DOHH2 (cell line): ENCODE data around the gene TRERF1.

Experiments used
- EZH2phosphoT487 ChIP-seq: fragments of 200-600 bp; sonication (generic); IDR thresholded peaks from 2 replicates; pipeline ENCODE4 v1.6.1; 2017; ENCODE audit warnings: borderline replicate concordance, mild to moderate bottlenecking, antibody characterized with exemption, low read length, moderate library complexity, mixed read lengths
- TF ChIP-seq, protein P1 (sequence below): fragments of 200-600 bp; sonication (generic); IDR thresholded peaks from one replicate; pipeline ENCODE4 v1.5.1; 2014; ENCODE audit warnings: antibody characterized with exemption, mild to moderate bottlenecking, low read depth, low read length; ENCODE audit not compliant: poor library complexity, severe bottlenecking

DNA sequence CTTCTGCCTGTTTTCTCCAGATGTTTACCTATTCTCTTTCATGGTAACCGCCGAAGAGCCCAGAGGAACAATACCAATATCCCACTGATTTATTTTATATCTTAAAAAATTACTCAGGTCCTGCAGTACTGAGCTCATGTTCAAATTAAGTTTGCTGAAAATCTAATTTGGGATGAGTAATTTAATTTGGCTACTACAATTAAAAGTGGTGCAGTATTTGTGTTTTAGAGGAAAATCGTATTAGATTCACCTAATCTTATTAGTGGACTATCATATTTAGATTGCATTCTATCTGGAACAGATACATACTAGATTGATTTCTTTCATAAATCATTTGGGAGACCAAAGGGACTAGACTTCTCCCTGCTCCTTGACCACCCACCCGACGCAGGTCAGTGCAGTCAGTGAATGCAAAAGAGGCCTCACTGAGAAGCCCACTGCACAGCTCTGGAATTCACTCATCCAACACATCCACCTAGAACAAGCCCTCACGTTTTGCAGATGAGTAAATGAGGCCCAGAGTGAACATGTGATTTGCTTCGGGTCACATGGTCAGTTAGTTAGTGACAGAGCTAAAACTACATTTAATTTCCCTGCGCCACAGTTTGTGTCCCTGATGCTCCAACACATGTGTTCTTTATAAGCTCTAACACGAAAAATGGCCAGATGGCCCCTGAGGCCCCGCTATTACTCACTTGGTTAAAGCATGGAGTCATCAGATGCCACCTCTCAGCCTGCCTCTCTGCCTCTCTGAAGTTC lies 101.8 kb downstream of the TRERF1 start:
- TF ChIP-seq, protein P1, sequence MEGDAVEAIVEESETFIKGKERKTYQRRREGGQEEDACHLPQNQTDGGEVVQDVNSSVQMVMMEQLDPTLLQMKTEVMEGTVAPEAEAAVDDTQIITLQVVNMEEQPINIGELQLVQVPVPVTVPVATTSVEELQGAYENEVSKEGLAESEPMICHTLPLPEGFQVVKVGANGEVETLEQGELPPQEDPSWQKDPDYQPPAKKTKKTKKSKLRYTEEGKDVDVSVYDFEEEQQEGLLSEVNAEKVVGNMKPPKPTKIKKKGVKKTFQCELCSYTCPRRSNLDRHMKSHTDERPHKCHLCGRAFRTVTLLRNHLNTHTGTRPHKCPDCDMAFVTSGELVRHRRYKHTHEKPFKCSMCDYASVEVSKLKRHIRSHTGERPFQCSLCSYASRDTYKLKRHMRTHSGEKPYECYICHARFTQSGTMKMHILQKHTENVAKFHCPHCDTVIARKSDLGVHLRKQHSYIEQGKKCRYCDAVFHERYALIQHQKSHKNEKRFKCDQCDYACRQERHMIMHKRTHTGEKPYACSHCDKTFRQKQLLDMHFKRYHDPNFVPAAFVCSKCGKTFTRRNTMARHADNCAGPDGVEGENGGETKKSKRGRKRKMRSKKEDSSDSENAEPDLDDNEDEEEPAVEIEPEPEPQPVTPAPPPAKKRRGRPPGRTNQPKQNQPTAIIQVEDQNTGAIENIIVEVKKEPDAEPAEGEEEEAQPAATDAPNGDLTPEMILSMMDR, result no peak
- TF ChIP-seq EZH2phosphoT487, result no peak
